ENCODE results near the gene AEBP1. TPM values are rescaled to one million over a fixed set of nuclear protein-coding genes. Genes with fewer than 3 reads are reported as not detected.

AEBP1 gene
- total RNA-seq (100 to 1,000 TPM; 137 to 563 (median 327) TPM), polyA plus RNA-seq (100 to 1,000 TPM; 240 to 283 TPM)
- long read RNA-seq, donor 1, full-length matches to known transcripts, result 27 of 524 reads
- long read RNA-seq, donor 1, partial matches to known transcripts, result 465 of 524 reads
- long read RNA-seq, donor 1, other reads (novel, unspliced or antisense), result 32 of 524 reads
- long read RNA-seq, donor 2, full-length matches to known transcripts, result 8 of 8 reads
- long read RNA-seq, donor 2, partial matches to known transcripts, result 0 of 8 reads
- long read RNA-seq, donor 2, other reads (novel, unspliced or antisense), result 0 of 8 reads
- long read RNA-seq, donor 3, full-length matches to known transcripts, result 503 of 1,109 reads
- long read RNA-seq, donor 3, partial matches to known transcripts, result 444 of 1,109 reads
- long read RNA-seq, donor 3, other reads (novel, unspliced or antisense), result 162 of 1,109 reads

DNA sequence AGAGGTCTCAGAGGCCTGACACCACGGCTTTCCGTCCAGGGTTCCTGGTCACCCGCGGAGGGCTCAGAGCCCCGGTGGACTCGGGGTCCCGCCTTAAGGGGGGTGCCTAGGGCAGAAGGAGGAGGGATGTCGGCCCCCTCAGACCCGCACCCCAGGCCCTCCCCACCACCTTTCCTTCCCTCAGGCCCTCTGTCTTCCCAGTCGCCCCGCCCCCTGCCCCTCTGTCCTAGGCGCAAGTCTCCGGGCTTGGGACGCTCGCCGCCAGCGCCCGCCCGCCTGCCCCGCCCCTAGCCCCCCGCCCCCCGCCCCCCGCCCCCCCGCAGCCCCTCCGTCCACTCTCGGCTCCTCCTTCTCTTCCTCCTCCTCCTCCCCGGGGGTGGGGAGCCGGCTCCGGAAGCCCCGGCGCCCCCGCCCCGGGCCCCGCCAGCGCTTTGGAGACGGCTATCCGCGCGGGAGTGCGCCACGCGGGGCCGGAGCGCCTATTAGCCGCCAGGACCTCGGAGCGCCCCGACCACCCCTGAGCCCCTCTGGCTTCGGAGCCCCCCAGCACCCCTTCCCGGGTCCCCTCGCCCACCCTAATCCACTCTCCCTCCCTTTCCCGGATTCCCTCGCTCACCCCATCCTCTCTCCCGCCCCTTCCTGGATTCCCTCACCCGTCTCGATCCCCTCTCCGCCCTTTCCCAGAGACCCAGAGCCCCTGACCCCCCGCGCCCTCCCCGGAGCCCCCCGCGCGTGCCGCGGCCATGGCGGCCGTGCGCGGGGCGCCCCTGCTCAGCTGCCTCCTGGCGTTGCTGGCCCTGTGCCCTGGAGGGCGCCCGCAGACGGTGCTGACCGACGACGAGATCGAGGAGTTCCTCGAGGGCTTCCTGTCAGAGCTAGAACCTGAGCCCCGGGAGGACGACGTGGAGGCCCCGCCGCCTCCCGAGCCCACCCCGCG, at the start of gene AEBP1:
TSS of gene AEBP1 (plus strand) at position 423 of the 937 bp plus-strand sequence. CDS start at position 744, 321 bp downstream.
- peak; percentile 65 to 78 (median 73) for DNase-seq
- Histone ChIP-seq H3K27ac (peak within 1 kb of the TSS; percentile 89 to 93), H3K36me3 (no peaks in the 10 kb centered on the region), H3K27me3 (no peaks in the 10 kb centered on the region), H3K4me3 (peak within 1 kb of the TSS; percentile 71), H3K9me3 (no peaks in the 10 kb centered on the region), H3K4me1 (ENCODE audit: insufficient read depth) (peaks cover 21% of the 10 kb centered on the region)
- 1 to 4% (median 2%) methylated on average over 37 to 84 of the region's 87 CpGs for WGBS, 3 donors
- intact Hi-C loops (cut with DNase I), result loop anchor here in 2 of 4 donors (2.0 kb wide), 2 partner anchors 21 to 23 kb away; partner anchors contain the start of gene POLM (in 1 of the 2)
- peak; percentile 29 for TF ChIP-seq POLR2A (IDR thresholded peaks at IDR 0.05)
- TF ChIP-seq, protein P1, sequence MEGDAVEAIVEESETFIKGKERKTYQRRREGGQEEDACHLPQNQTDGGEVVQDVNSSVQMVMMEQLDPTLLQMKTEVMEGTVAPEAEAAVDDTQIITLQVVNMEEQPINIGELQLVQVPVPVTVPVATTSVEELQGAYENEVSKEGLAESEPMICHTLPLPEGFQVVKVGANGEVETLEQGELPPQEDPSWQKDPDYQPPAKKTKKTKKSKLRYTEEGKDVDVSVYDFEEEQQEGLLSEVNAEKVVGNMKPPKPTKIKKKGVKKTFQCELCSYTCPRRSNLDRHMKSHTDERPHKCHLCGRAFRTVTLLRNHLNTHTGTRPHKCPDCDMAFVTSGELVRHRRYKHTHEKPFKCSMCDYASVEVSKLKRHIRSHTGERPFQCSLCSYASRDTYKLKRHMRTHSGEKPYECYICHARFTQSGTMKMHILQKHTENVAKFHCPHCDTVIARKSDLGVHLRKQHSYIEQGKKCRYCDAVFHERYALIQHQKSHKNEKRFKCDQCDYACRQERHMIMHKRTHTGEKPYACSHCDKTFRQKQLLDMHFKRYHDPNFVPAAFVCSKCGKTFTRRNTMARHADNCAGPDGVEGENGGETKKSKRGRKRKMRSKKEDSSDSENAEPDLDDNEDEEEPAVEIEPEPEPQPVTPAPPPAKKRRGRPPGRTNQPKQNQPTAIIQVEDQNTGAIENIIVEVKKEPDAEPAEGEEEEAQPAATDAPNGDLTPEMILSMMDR (IDR thresholded peaks at IDR 0.05), result no peak

DNA sequence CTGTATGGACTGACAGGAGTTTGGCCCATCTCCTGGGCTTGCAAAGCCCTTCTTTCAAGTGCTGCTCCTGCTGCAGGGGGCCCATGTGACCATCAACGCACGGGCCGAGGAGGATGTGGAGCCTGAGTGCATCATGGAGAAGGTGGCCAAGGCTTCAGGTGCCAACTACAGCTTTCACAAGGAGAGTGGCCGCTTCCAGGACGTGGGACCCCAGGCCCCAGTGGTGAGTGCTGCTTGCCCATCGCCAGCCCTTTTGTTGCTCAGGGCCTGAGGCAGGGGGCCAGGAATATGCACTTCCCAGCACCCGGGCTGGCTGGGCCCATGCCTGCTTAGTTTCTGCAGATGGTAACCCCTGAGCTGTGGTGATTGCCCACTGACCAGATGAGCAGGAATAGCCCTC, 47.5 kb upstream of the AEBP1 start:
- DNase-seq, result peak in 3 of 5 donors; percentile 7 to 15 (median 14)
- no peaks in the 10 kb centered on the region for H3K36me3 ChIP-seq

DNA sequence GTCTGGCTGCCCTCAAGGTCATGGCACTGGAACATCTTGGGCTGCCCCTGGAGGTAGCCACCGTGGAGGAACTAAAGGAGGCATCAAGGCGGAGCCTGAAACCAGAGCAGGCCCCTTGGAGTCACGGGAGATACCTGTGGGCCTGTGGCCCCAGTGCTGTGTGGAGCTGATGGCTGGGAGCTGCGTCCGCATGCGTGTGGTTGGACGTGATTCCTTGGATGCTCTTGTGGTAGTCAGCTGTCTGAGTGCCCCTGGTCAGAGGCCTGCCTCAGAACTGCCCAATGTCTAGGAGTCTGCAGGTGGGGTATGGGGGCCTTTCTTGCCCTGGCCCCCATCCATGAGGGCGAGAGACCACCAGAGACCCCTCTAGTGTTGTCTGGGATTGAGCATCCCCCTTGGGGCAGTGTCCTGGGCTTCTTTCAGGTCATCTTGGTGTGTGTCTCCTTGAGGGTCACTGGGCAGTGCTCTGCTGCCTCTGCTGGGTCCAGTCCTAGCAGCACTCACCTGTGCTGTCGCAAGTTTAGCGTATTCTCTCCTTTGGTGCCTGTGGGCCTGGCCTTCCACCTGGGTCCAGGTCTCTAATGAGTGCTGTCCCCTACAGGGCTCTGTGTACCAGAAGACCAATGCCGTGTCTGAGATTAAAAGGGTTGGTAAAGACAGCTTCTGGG, 46.8 kb upstream of the AEBP1 start:
- no peak overlapping the region for H3K27ac ChIP-seq
- H3K36me3 ChIP-seq, result no peaks in the 10 kb centered on the region
- WGBS, 3 donors, result 87 to 89% (median 89%) methylated on average over 11 of the region's 11 CpGs
- H3K27me3 ChIP-seq, result no peaks in the 10 kb centered on the region
- H3K4me3 ChIP-seq, result no peak overlapping the region
- TF ChIP-seq, protein P1 (IDR thresholded peaks at IDR 0.05), result no peak
- TF ChIP-seq POLR2A (IDR thresholded peaks at IDR 0.05), result no peak
- no peaks in the 10 kb centered on the region for H3K4me1 ChIP-seq (ENCODE audit: insufficient read depth)
- intact Hi-C loops (cut with DNase I), result loop anchor here in 1 of 4 donors (10.0 kb wide), 1 partner anchor 137 kb away; no protein-coding TSS in a partner anchor
- H3K9me3 ChIP-seq, result no peaks in the 10 kb centered on the region
- DNase-seq, result peak in 4 of 5 donors; percentile 7 to 26 (median 9)

More for the DNA sequence above, 47.5 kb upstream of the AEBP1 start:
- no peak overlapping the region for H3K27ac ChIP-seq
- H3K4me3 ChIP-seq, result no peak overlapping the region
- no peaks in the 10 kb centered on the region for H3K27me3 ChIP-seq
- H3K9me3 ChIP-seq, result no peaks in the 10 kb centered on the region
- WGBS, 3 donors, result 79 to 94% (median 86%) methylated on average over 7 of the region's 7 CpGs
- TF ChIP-seq EP300 (IDR thresholded peaks at IDR 0.05) (no peak), POLR2A (IDR thresholded peaks at IDR 0.05) (no peak)
- TF ChIP-seq, protein P1 (IDR thresholded peaks at IDR 0.05), result no peak
- intact Hi-C loops (cut with DNase I), result loop anchor here in 1 of 4 donors (10.0 kb wide), 1 partner anchor 138 kb away; no protein-coding TSS in a partner anchor
- no peaks in the 10 kb centered on the region for H3K4me1 ChIP-seq (ENCODE audit: insufficient read depth)
